Glomerular endothelial cell (primary cell): ENCODE results near the gene TPI1. TPM values are rescaled to one million over a fixed set of nuclear protein-coding genes. Genes with fewer than 3 reads are reported as not detected.

ENCODE experiments used
- DNase-seq: peaks from one replicate; pipeline ENCODE4 v3.0.0-alpha.2; 2011; ENCODE audit warnings: low read depth, low spot score; ENCODE audit errors: extremely low read depth
- total RNA-seq: library from RNA; depleted of rRNA; stranded (reverse); fragments of >200 nt; gene quantifications from 2 replicates; pipeline ENCODE4 v1.2.3, GENCODE V29; 2015

TPI1 gene
- total RNA-seq, 1 donor from 2014 or later, result 542 TPM

GRCh38 chr12:6827982-6828780 lies 39.1 kb upstream of the TPI1 start, which contains the start of gene P3H3:
TSS of gene P3H3 (plus strand) at chr12:6828407. CDS start at chr12:6828441, 34 bp downstream.
- DNase-seq, result no peak

- no peak for DNase-seq
Observed at GRCh38 chr12:6828781-6829535, 38.4 kb upstream of the TPI1 start.

GRCh38 chr12:6829536-6830220 lies 37.7 kb upstream of the TPI1 start:
- no peak for DNase-seq

GRCh38 chr12:6830286-6830890 lies 36.9 kb upstream of the TPI1 start:
- no peak for DNase-seq

- DNase-seq, result no peak
Observed at GRCh38 chr12:6830999-6831398, 36.3 kb upstream of the TPI1 start.

- DNase-seq, result no peak
Observed at GRCh38 chr12:6831450-6831995, 35.8 kb upstream of the TPI1 start.

GRCh38 chr12:6832125-6832524 lies 35.2 kb upstream of the TPI1 start:
- DNase-seq, result no peak

GRCh38 chr12:6833189-6833890 lies 34.0 kb upstream of the TPI1 start:
- no peak for DNase-seq

GRCh38 chr12:6834254-6834653 lies 33.1 kb upstream of the TPI1 start:
- no peak for DNase-seq

GRCh38 chr12:6834873-6835272 lies 32.5 kb upstream of the TPI1 start:
- DNase-seq, result no peak

- no peak for DNase-seq
Observed at GRCh38 chr12:6836851-6837250, 30.5 kb upstream of the TPI1 start.

GRCh38 chr12:6837370-6838060 lies 29.8 kb upstream of the TPI1 start:
- DNase-seq, result no peak

- DNase-seq, result no peak
Observed at GRCh38 chr12:6838854-6839253, 28.5 kb upstream of the TPI1 start.

GRCh38 chr12:6839482-6840201 lies 27.7 kb upstream of the TPI1 start:
- DNase-seq, result no peak

- no peak for DNase-seq
Observed at GRCh38 chr12:6840330-6840729, 27.0 kb upstream of the TPI1 start.

- no peak for DNase-seq
Observed at GRCh38 chr12:6840761-6841515, 26.4 kb upstream of the TPI1 start, which contains the start of gene GNB3. TSS of gene GNB3 (plus strand) at chr12:6840925. CDS start at chr12:6841288, 363 bp downstream.

- no peak for DNase-seq
Observed at GRCh38 chr12:6842075-6842474, 25.3 kb upstream of the TPI1 start.
